Esophagus muscularis mucosa (tissue), 3 donors: Measurements from ENCODE around the gene PACSIN1.

Source experiments
- CTCF ChIP-seq, 3 experiments: fragments of 200-600 bp in 2 of 3; fragments of 450-650 bp in 1 of 3; sonication (generic) in 2 of 3; IDR thresholded peaks; one replicate each; pipeline ENCODE4 v1.5.1; 2017 to 2019; ENCODE audit warnings: antibody characterized with exemption in 3 of 3, mild to moderate bottlenecking in 2 of 3, moderate library complexity in 1 of 3
- POLR2A ChIP-seq: fragments of 450-650 bp; IDR thresholded peaks from one replicate; pipeline ENCODE4 v1.6.1; 2017; ENCODE audit warnings: antibody characterized with exemption, moderate library complexity, mild to moderate bottlenecking, low read depth
- POLR2AphosphoS5 ChIP-seq, 2 donors: sonication (generic); formaldehyde crosslinking; IDR thresholded peaks; one replicate each; pipeline ENCODE4 v1.6.1; 2017; ENCODE audit warnings: antibody characterized with exemption in 2 of 2

- TF ChIP-seq CTCF (IDR thresholded peaks at IDR 0.05), result no peak
- TF ChIP-seq POLR2A, result no peak
- no peak for TF ChIP-seq POLR2AphosphoS5 (IDR thresholded peaks at IDR 0.05)
These were observed 103.6 kb downstream of the PACSIN1 start for GRCh38 chr6:34569361-34569973.
